T-helper 1 cell treated with Interleukin-12 subunit alpha and Interleukin-12 subunit beta and Interleukin-4 antibody, amounts not matched to agents 30 ng/mL and 1 ng/mL, for 36 hours (primary cell): Measurements from ENCODE around the gene NRIP2. TPM values are rescaled to one million over a fixed set of nuclear protein-coding genes. Genes with fewer than 3 reads are reported as not detected.

Experiments
- intact Hi-C: fragments of 100-400 bp; cut with micrococcal nuclease; formaldehyde crosslinking; loops from one replicate; pipeline ENCODE4 v1.15.1; 2024
- total RNA-seq: library from RNA; stranded (reverse); gene quantifications from 2 replicates; pipeline ENCODE4 v1.2.3, GENCODE V29; 2022

The NRIP2 gene
- total RNA-seq, 1 donor from 2014 or later: not detected

GRCh38 chr12:2779281-2779680 lies 55.6 kb downstream of the NRIP2 start:
- intact Hi-C loops: no loop called here

- intact Hi-C loops: no loop called here
These were observed 58.6 kb downstream of the NRIP2 start for GRCh38 chr12:2776129-2776806.

GRCh38 chr12:2775431-2775830 lies 59.4 kb downstream of the NRIP2 start:
- intact Hi-C loops: no loop called here

Other genes with a start within 250 kb of the NRIP2 start
- gene FKBP4, start 40.1 kb downstream of the NRIP2 start, total RNA-seq: 80.6 and 81.5 TPM in 2 replicates
- 48.0 and 59.5 TPM in 2 replicates for gene ITFG2, start 22.4 kb downstream of the NRIP2 start, total RNA-seq
- 0.41 TPM in 1 of 2 replicates, not detected in the other for gene TEX52, start 22.0 kb upstream of the NRIP2 start, total RNA-seq
- 85.0 and 90.6 TPM in 2 replicates for gene FOXM1, start 42.1 kb upstream of the NRIP2 start, total RNA-seq
- gene RHNO1, start 42.2 kb upstream of the NRIP2 start, total RNA-seq: 43.4 and 49.5 TPM in 2 replicates
- gene TULP3, start 55.9 kb upstream of the NRIP2 start, total RNA-seq: 7.8 TPM in 2 replicates
- 0.74 and 1.4 TPM in 2 replicates for gene TEAD4, start 124.4 kb upstream of the NRIP2 start, total RNA-seq
- gene TSPAN9, start 242.3 kb upstream of the NRIP2 start, total RNA-seq: 0.05 TPM in 1 of 2 replicates, not detected in the other